ENCODE measurements around the gene PDE1C.

- TF ChIP-seq FOXM1 (IDR thresholded peaks at IDR 0.05; ENCODE audit: borderline replicate concordance), result no peak
- no peak for TF ChIP-seq ARNT (IDR thresholded peaks at IDR 0.05)
- no peak for TF ChIP-seq FOXK2 (IDR thresholded peaks at IDR 0.05)
- no peak for TF ChIP-seq SP1 (IDR thresholded peaks at IDR 0.05)
- no peak for TF ChIP-seq NFRKB (IDR thresholded peaks at IDR 0.05)
Measured at GRCh38 chr7:32053204-32053603, 17.0 kb downstream of the PDE1C start.
